Fibroblast of villous mesenchyme (primary cell): ENCODE measurements around the gene KIFC3. TPM values are rescaled to one million over a fixed set of nuclear protein-coding genes. Genes with fewer than 3 reads are reported as not detected.

Experiments
- DNase-seq: peaks from one replicate; pipeline ENCODE4 v3.0.0-alpha.2; 2010; ENCODE audit warnings: low read depth
- H3K4me3 ChIP-seq: 2 replicates; pipeline ENCODE4 v1.5.1; 2011; ENCODE audit warnings: low read depth, mild to moderate bottlenecking, low read length
- CTCF ChIP-seq: IDR thresholded peaks from 2 replicates; pipeline ENCODE4 v1.5.1; 2012; ENCODE audit warnings: low read depth, mild to moderate bottlenecking, low read length; ENCODE audit not compliant: insufficient read depth
- total RNA-seq: library from RNA; depleted of rRNA; stranded (reverse); fragments of >200 nt; gene quantifications from 2 replicates; pipeline ENCODE4 v1.2.3, GENCODE V29; 2012

KIFC3 gene
- total RNA-seq, 1 donor, result 72.5 TPM

GRCh38 chr16:57728336-57729181 is 73.7 kb downstream of the KIFC3 start:
- no peak for DNase-seq
- no peak for TF ChIP-seq CTCF
- no peak overlapping the region for H3K4me3 ChIP-seq

- no peak overlapping the region for H3K4me3 ChIP-seq
- no peak for TF ChIP-seq CTCF
- no peak for DNase-seq
These were observed 74.7 kb downstream of the KIFC3 start for GRCh38 chr16:57727610-57728009.

GRCh38 chr16:57726433-57726947 is 75.8 kb downstream of the KIFC3 start:
- H3K4me3 ChIP-seq, result no peak overlapping the region
- DNase-seq, result no peak
- TF ChIP-seq CTCF, result no peak

GRCh38 chr16:57725976-57726375 is 76.3 kb downstream of the KIFC3 start:
- TF ChIP-seq CTCF, result no peak
- H3K4me3 ChIP-seq, result no peak overlapping the region

GRCh38 chr16:57725554-57725953 is 76.7 kb downstream of the KIFC3 start:
- TF ChIP-seq CTCF, result no peak
- DNase-seq, result no peak
- H3K4me3 ChIP-seq, result no peak overlapping the region

More at GRCh38 chr16:57725976-57726375, 76.3 kb downstream of the KIFC3 start:
- no peak for DNase-seq

GRCh38 chr16:57725151-57725550 is 77.1 kb downstream of the KIFC3 start:
- H3K4me3 ChIP-seq, result no peak overlapping the region
- DNase-seq, result no peak

More at GRCh38 chr16:57725151-57725550, 77.1 kb downstream of the KIFC3 start:
- TF ChIP-seq CTCF, result no peak
